Astrocyte of the cerebellum (primary cell): Measurements from ENCODE around the gene BOC.

ENCODE experiments used
- DNase-seq: peaks from one replicate; pipeline ENCODE4 v3.0.0-alpha.2; 2011; ENCODE audit warnings: low read depth
- H3K4me3 ChIP-seq: 2 replicates; pipeline ENCODE4 v1.5.1; 2011; ENCODE audit warnings: mild to moderate bottlenecking, low read depth, low read length, moderate library complexity
- CTCF ChIP-seq: IDR thresholded peaks from 2 replicates; pipeline ENCODE4 v1.5.1; 2012; ENCODE audit warnings: low read length, low read depth, moderate library complexity, mild to moderate bottlenecking; ENCODE audit errors: missing control alignments
- in situ Hi-C: cut with HindIII; loops from 2 replicates; pipeline ENCODE4 v1.10.0; 2017; ENCODE audit warnings: low sequenced_read_pairs

The BOC gene

GRCh38 chr3:113277941-113278598 is 66.7 kb downstream of the BOC start:
- in situ Hi-C loops, result no loop called here
- no peak for DNase-seq
- no peak overlapping the region for H3K4me3 ChIP-seq
- no peak for TF ChIP-seq CTCF

GRCh38 chr3:113278599-113278955 is 67.2 kb downstream of the BOC start:
- TF ChIP-seq CTCF, result no peak
- no peak overlapping the region for H3K4me3 ChIP-seq
- in situ Hi-C loops, result no loop called here
- no peak for DNase-seq

GRCh38 chr3:113279686-113280085 is 68.3 kb downstream of the BOC start:
- in situ Hi-C loops, result no loop called here
- DNase-seq, result no peak
- no peak for TF ChIP-seq CTCF
- no peak overlapping the region for H3K4me3 ChIP-seq

GRCh38 chr3:113283306-113283705 is 71.9 kb downstream of the BOC start:
- DNase-seq, result no peak
- no peak overlapping the region for H3K4me3 ChIP-seq
- in situ Hi-C loops, result no loop called here
- no peak for TF ChIP-seq CTCF

- H3K4me3 ChIP-seq, result no peak overlapping the region
- in situ Hi-C loops, result loop anchor here (5.0 kb wide), 1 partner anchor 232 kb away; no protein-coding TSS in a partner anchor
- TF ChIP-seq CTCF, result no peak
- DNase-seq, result no peak
These were observed 73.2 kb downstream of the BOC start for GRCh38 chr3:113284453-113285050.

- TF ChIP-seq CTCF, result no peak
- DNase-seq, result no peak
- in situ Hi-C loops, result loop anchor here (5.0 kb wide), 1 partner anchor 233 kb away; no protein-coding TSS in a partner anchor
- no peak overlapping the region for H3K4me3 ChIP-seq
These were observed 73.9 kb downstream of the BOC start for GRCh38 chr3:113285226-113285625.
